Thoracic aorta (tissue), 2 donors: ENCODE results near the gene AP1M2. TPM values are rescaled to one million over a fixed set of nuclear protein-coding genes. Genes with fewer than 3 reads are reported as not detected.

Experiments
- ATAC-seq: fragments of 150-250 bp; one replicate; pipeline ENCODE4 v1.8.0; 2017; ENCODE audit warnings: low read depth; ENCODE audit not compliant: insufficient number of reproducible peaks, low FRiP score
- DNase-seq: peaks from one replicate; pipeline ENCODE4 v3.0.0-alpha.2; 2020; ENCODE audit warnings: low spot score
- H3K27ac ChIP-seq, 2 donors: fragments of 200-600 bp; sonication (generic); 1 replicate in 1 of 2; 2 replicates in 1 of 2; pipeline ENCODE4 v1.5.1; 2016; ENCODE audit warnings: mild to moderate bottlenecking in 2 of 2, moderate library complexity in 2 of 2
- H3K27me3 ChIP-seq: fragments of 200-600 bp; sonication (generic); replicated peaks from 2 replicates; pipeline ENCODE4 v1.6.0; 2016; ENCODE audit warnings: mild to moderate bottlenecking; ENCODE audit not compliant: insufficient read depth
- H3K36me3 ChIP-seq: fragments of 200-600 bp; sonication (generic); one replicate; pipeline ENCODE4 v1.5.1; 2016
- H3K4me1 ChIP-seq, 2 donors: fragments of 200-600 bp; sonication (generic); 1 replicate in 1 of 2; 2 replicates in 1 of 2; pipeline versions ENCODE4 v1.5.1 to v1.6.0; 2016; ENCODE audit warnings: low read depth in 2 of 2, mild to moderate bottlenecking in 1 of 2; ENCODE audit not compliant: control insufficient read depth in 1 of 2
- H3K4me3 ChIP-seq: fragments of 200-600 bp; sonication (generic); 2 replicates; pipeline ENCODE4 v1.5.1; 2016; ENCODE audit warnings: mild to moderate bottlenecking
- H3K9me3 ChIP-seq: fragments of 200-600 bp; sonication (generic); 2 replicates; pipeline ENCODE4 v1.5.1; 2016
- total RNA-seq, 2 donors: library from RNA; depleted of rRNA; stranded (reverse); fragments of >200 nt; gene quantifications; one replicate each; pipeline versions ENCODE4 v1.1.0 to v1.2.3, GENCODE V29; 2016
- TF ChIP-seq, protein P1 (sequence below): fragments of 200-600 bp; sonication (generic); IDR thresholded peaks from one replicate; pipeline ENCODE4 v1.5.1; 2019; ENCODE audit warnings: antibody characterized with exemption

AP1M2 gene
- total RNA-seq, 2 donors from 2014 or later, result 2.3 TPM; not detected in 1

DNA sequence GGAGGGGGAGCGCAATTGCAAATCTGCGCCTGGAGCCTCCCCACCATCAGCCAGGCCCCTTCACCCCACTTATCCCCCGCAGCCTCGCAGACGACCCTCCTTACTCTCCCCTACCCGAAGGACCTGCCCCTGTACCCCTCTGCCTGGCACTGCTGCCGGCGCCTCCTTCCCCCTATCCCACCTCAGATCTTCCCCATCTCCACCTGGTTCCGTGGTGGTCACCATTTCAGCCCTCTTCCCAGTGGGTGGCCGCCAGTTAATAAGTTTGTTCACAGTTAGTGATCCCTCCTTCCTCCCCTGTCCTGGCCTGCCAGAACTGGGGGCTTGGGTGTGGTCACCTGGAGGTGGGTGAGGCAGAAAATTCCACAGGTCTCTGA lies 38.6 kb upstream of the AP1M2 start:
- H3K9me3 ChIP-seq, result no peaks in the 10 kb centered on the region
- DNase-seq (no peak), ATAC-seq (no peak)
- H3K27me3 ChIP-seq, result no peaks in the 10 kb centered on the region
- H3K36me3 ChIP-seq, result peaks cover 17% of the 10 kb centered on the region
- TF ChIP-seq, protein P1, sequence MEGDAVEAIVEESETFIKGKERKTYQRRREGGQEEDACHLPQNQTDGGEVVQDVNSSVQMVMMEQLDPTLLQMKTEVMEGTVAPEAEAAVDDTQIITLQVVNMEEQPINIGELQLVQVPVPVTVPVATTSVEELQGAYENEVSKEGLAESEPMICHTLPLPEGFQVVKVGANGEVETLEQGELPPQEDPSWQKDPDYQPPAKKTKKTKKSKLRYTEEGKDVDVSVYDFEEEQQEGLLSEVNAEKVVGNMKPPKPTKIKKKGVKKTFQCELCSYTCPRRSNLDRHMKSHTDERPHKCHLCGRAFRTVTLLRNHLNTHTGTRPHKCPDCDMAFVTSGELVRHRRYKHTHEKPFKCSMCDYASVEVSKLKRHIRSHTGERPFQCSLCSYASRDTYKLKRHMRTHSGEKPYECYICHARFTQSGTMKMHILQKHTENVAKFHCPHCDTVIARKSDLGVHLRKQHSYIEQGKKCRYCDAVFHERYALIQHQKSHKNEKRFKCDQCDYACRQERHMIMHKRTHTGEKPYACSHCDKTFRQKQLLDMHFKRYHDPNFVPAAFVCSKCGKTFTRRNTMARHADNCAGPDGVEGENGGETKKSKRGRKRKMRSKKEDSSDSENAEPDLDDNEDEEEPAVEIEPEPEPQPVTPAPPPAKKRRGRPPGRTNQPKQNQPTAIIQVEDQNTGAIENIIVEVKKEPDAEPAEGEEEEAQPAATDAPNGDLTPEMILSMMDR, result no peak
- peaks cover 5 to 22% of the 10 kb centered on the region in 2 donors for H3K4me1 ChIP-seq
- H3K4me3 ChIP-seq, result peak overlapping the region; percentile 73
- H3K27ac ChIP-seq, result peak overlapping the region; percentile 36 to 43

GRCh38 chr19:10625003-10625761 lies 38.1 kb upstream of the AP1M2 start, which contains the start of gene SLC44A2:
Gene SLC44A2, plus strand, starts transcription at chr19:10625553. Its CDS starts 81 bp downstream, at chr19:10625634.
- H3K27ac ChIP-seq, result peak within 1 kb of the TSS; percentile 36 to 43
- TF ChIP-seq, protein P1, result no peak
- peaks cover 16% of the 10 kb centered on the region for H3K36me3 ChIP-seq
- H3K4me1 ChIP-seq, result peaks cover 5 to 22% of the 10 kb centered on the region in 2 donors
- ATAC-seq (peak; percentile 73), DNase-seq (no peak)
- H3K4me3 ChIP-seq, result peak within 1 kb of the TSS; percentile 73
- H3K27me3 ChIP-seq, result no peaks in the 10 kb centered on the region
- no peaks in the 10 kb centered on the region for H3K9me3 ChIP-seq

- ATAC-seq, result no peak
- no peaks in the 10 kb centered on the region for H3K9me3 ChIP-seq
- peaks cover 11% of the 10 kb centered on the region for H3K36me3 ChIP-seq
- H3K4me3 ChIP-seq, result peak overlapping the region; percentile 73
- TF ChIP-seq, protein P1, result no peak
- DNase-seq, result no peak
- no peaks in the 10 kb centered on the region for H3K27me3 ChIP-seq
- H3K27ac ChIP-seq, result peak overlapping the region in 1 of 2 donors; percentile 25
- peaks cover 5 to 22% of the 10 kb centered on the region in 2 donors for H3K4me1 ChIP-seq
Measured at GRCh38 chr19:10624585-10624984, 37.5 kb upstream of the AP1M2 start.

GRCh38 chr19:10621966-10622365 lies 34.9 kb upstream of the AP1M2 start:
- Histone ChIP-seq H3K4me3 (no peak overlapping the region), H3K9me3 (no peaks in the 10 kb centered on the region), H3K27me3 (no peaks in the 10 kb centered on the region), H3K27ac (no peak overlapping the region), H3K36me3 (no peaks in the 10 kb centered on the region), H3K4me1 (peaks cover 9 to 30% of the 10 kb centered on the region in 2 donors)
- ATAC-seq, result no peak
- DNase-seq, result no peak
- TF ChIP-seq, protein P1, result no peak

GRCh38 chr19:10620786-10621185 lies 33.7 kb upstream of the AP1M2 start:
- TF ChIP-seq, protein P1, result no peak
- Histone ChIP-seq H3K27ac (no peak overlapping the region), H3K9me3 (no peaks in the 10 kb centered on the region), H3K36me3 (no peaks in the 10 kb centered on the region), H3K27me3 (no peaks in the 10 kb centered on the region), H3K4me3 (no peak overlapping the region), H3K4me1 (peaks cover 9 to 23% of the 10 kb centered on the region in 2 donors)
- ATAC-seq (no peak), DNase-seq (no peak)
